Keratinocyte (primary cell): Measurements from ENCODE around the gene CREB3L1. TPM values are rescaled to one million over a fixed set of nuclear protein-coding genes. Genes with fewer than 3 reads are reported as not detected.
A peak's percentile ranks its signal among the peaks of the same experiment; 100 is the strongest.

Experiments
- DNase-seq: peaks from one replicate; pipeline ENCODE4 v3.0.0-alpha.2; 2011; ENCODE audit warnings: low read depth, missing footprints, low spot score
- FAIRE-seq: peaks from 2 replicates; lab custom pipeline; 2011; peaks lifted over from hg19 to GRCh38; lab: Jason Lieb, UNC
- H2AFZ ChIP-seq: 2 replicates; pipeline ENCODE4 v1.6.0; 2012; ENCODE audit warnings: low read length, control low read depth, inconsistent platforms; ENCODE audit not compliant: control insufficient read depth
- H3K27ac ChIP-seq: 2 replicates; pipeline ENCODE4 v1.5.1; 2011; ENCODE audit warnings: low read length; ENCODE audit not compliant: control insufficient read depth, insufficient read depth
- H3K27me3 ChIP-seq: 3 replicates; pipeline ENCODE4 v1.6.0; 2011; ENCODE audit warnings: low read length; ENCODE audit not compliant: control insufficient read depth, insufficient read depth; ENCODE audit errors: extremely low read depth
- H3K36me3 ChIP-seq, 2 experiments: 2 replicates in 1 of 2; 3 replicates in 1 of 2; pipeline ENCODE4 v1.5.1; 2011; ENCODE audit warnings: low read length in 2 of 2, mild to moderate bottlenecking in 1 of 2; ENCODE audit not compliant: control insufficient read depth in 2 of 2, insufficient read depth in 2 of 2; ENCODE audit errors: extremely low read depth in 1 of 2
- H3K4me1 ChIP-seq: 3 replicates; pipeline ENCODE4 v1.5.1; 2011; ENCODE audit warnings: low read length; ENCODE audit not compliant: control insufficient read depth, insufficient read depth; ENCODE audit errors: extremely low read depth
- H3K4me2 ChIP-seq: 3 replicates; pipeline ENCODE4 v1.6.0; 2011; ENCODE audit warnings: low read depth, low read length; ENCODE audit not compliant: control insufficient read depth, insufficient read depth; ENCODE audit errors: extremely low read depth
- H3K4me3 ChIP-seq, 3 experiments: fragments of 200-600 bp in 1 of 3; sonication (generic) in 1 of 3; 2 replicates in 2 of 3; 3 replicates in 1 of 3; pipeline ENCODE4 v1.5.1; 2011 to 2016; ENCODE audit warnings: low read length in 3 of 3, mild to moderate bottlenecking in 3 of 3, control low read depth in 2 of 3, inconsistent platforms in 1 of 3, low read depth in 1 of 3, mixed read lengths in 1 of 3, mixed run types in 1 of 3, moderate library complexity in 1 of 3; ENCODE audit not compliant: control insufficient read depth in 2 of 3, insufficient read depth in 2 of 3; ENCODE audit errors: extremely low read depth in 1 of 3
- H3K79me2 ChIP-seq: 2 replicates; pipeline ENCODE4 v1.6.0; 2012; ENCODE audit warnings: low read length; ENCODE audit not compliant: control insufficient read depth, insufficient read depth
- H3K9ac ChIP-seq: 3 replicates; pipeline ENCODE4 v1.6.0; 2011; ENCODE audit warnings: low read length; ENCODE audit not compliant: control insufficient read depth, insufficient read depth; ENCODE audit errors: extremely low read depth
- H3K9me1 ChIP-seq: 3 replicates; pipeline ENCODE4 v1.6.0; 2011; ENCODE audit warnings: low read length; ENCODE audit not compliant: control insufficient read depth, insufficient read depth; ENCODE audit errors: extremely low read depth
- H3K9me3 ChIP-seq: 2 replicates; pipeline ENCODE4 v1.5.1; 2012; ENCODE audit warnings: low read depth, low read length; ENCODE audit not compliant: control insufficient read depth
- H4K20me1 ChIP-seq: 3 replicates; pipeline ENCODE4 v1.6.0; 2011; ENCODE audit warnings: low read length; ENCODE audit not compliant: control insufficient read depth, insufficient read depth; ENCODE audit errors: extremely low read depth
- EZH2 ChIP-seq: IDR thresholded peaks from one replicate; pipeline ENCODE4 v1.6.1; 2012; ENCODE audit warnings: inconsistent platforms, mild to moderate bottlenecking, low read length, moderate library complexity
- dilution Hi-C: fragments of 300-500 bp; cut with MboI; formaldehyde crosslinking; loops from one replicate; pipeline ENCODE4 v1.7.0; 2020; ENCODE audit warnings: low sequenced_read_pairs; ENCODE audit not compliant: extremely low pct_ligation_motif_present
- polyA plus RNA-seq, 5 experiments: library from polyadenylated mRNA; depleted of rRNA in 3 of 5; stranded (reverse) in 3 of 5; stranded (forward) in 1 of 5; unstranded in 1 of 5; fragments of >200 nt; gene quantifications; 1 replicate in 1 of 5; 2 replicates in 3 of 5; 3 replicates in 1 of 5; pipeline versions ENCODE4 v1.2.1 to v1.2.3, GENCODE V29; 2011 to 2012; ENCODE audit warnings: missing spikeins in 2 of 5, low read depth in 1 of 5, low replicate concordance in 1 of 5
- TF ChIP-seq, protein P1 (sequence below), 3 experiments: IDR thresholded peaks in 1 of 3; conservative IDR thresholded peaks in 1 of 3; optimal IDR thresholded peaks in 1 of 3; 2 replicates in 2 of 3; 3 replicates in 1 of 3; pipeline versions ENCODE3 to v1.5.1; 2011; ENCODE audit warnings: low read length in 3 of 3, mild to moderate bottlenecking in 3 of 3, moderate library complexity in 2 of 3, control low read depth in 1 of 3, inconsistent platforms in 1 of 3; ENCODE audit not compliant: insufficient read depth in 2 of 3; ENCODE audit errors: extremely low read depth in 1 of 3

Gene CREB3L1
- polyA plus RNA-seq, 1 donor (not counting 4 experiments of a cell fraction or from before 2014, with no cell fraction given) = not detected

GRCh38 chr11:46309814-46310259, 32.4 kb downstream of the CREB3L1 start:
- H3K9me1 ChIP-seq = no peaks in the 10 kb centered on the region
- H3K4me2 ChIP-seq = no peak overlapping the region
- H3K9me3 ChIP-seq = no peaks in the 10 kb centered on the region
- peaks cover 6% of the 10 kb centered on the region for H3K4me1 ChIP-seq
- TF ChIP-seq, protein P1, sequence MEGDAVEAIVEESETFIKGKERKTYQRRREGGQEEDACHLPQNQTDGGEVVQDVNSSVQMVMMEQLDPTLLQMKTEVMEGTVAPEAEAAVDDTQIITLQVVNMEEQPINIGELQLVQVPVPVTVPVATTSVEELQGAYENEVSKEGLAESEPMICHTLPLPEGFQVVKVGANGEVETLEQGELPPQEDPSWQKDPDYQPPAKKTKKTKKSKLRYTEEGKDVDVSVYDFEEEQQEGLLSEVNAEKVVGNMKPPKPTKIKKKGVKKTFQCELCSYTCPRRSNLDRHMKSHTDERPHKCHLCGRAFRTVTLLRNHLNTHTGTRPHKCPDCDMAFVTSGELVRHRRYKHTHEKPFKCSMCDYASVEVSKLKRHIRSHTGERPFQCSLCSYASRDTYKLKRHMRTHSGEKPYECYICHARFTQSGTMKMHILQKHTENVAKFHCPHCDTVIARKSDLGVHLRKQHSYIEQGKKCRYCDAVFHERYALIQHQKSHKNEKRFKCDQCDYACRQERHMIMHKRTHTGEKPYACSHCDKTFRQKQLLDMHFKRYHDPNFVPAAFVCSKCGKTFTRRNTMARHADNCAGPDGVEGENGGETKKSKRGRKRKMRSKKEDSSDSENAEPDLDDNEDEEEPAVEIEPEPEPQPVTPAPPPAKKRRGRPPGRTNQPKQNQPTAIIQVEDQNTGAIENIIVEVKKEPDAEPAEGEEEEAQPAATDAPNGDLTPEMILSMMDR (optimal IDR thresholded peaks at IDR 0.05 in 1 of 3, IDR thresholded peaks at IDR 0.05 in 1 of 3, conservative IDR thresholded peaks at IDR 0.05 in 1 of 3; ENCODE audit: extremely low read depth in 1 of 3, insufficient read depth in 2 of 3, low read length in 3 of 3) = no peak
- TF ChIP-seq EZH2 = no peak
- H3K79me2 ChIP-seq = no peaks in the 10 kb centered on the region
- FAIRE-seq (no peak), DNase-seq (no peak)
- H3K27me3 ChIP-seq = no peaks in the 10 kb centered on the region
- H2AFZ ChIP-seq = no peak overlapping the region
- no peak overlapping the region for H3K9ac ChIP-seq
- no peak overlapping the region for H3K27ac ChIP-seq
- H3K4me3 ChIP-seq = no peak overlapping the region
- no peaks in the 10 kb centered on the region for H3K36me3 ChIP-seq
- dilution Hi-C loops = no loop called here
- H4K20me1 ChIP-seq = no peaks in the 10 kb centered on the region

- FAIRE-seq = peak; percentile 9
- dilution Hi-C loops = no loop called here
Measured at GRCh38 chr11:46315033-46315738, 37.7 kb downstream of the CREB3L1 start.

More at GRCh38 chr11:46315033-46315738, 37.7 kb downstream of the CREB3L1 start:
- Histone ChIP-seq H3K9me3 (no peaks in the 10 kb centered on the region), H3K4me1 (no peaks in the 10 kb centered on the region), H3K9me1 (no peaks in the 10 kb centered on the region), H3K36me3 (no peaks in the 10 kb centered on the region), H3K9ac (no peak overlapping the region), H4K20me1 (no peaks in the 10 kb centered on the region), H3K27ac (no peak overlapping the region), H3K4me3 (no peak overlapping the region), H3K4me2 (no peak overlapping the region), H3K27me3 (peaks cover 3% of the 10 kb centered on the region), H2AFZ (no peak overlapping the region), H3K79me2 (no peaks in the 10 kb centered on the region)
- DNase-seq = no peak
- TF ChIP-seq EZH2 = no peak
- TF ChIP-seq, protein P1 (optimal IDR thresholded peaks at IDR 0.05 in 1 of 3, IDR thresholded peaks at IDR 0.05 in 1 of 3, conservative IDR thresholded peaks at IDR 0.05 in 1 of 3; ENCODE audit: extremely low read depth in 1 of 3, insufficient read depth in 2 of 3, low read length in 3 of 3) = peak; percentile 87 to 92 (median 88)
